HG03575 (cell line): ENCODE results near the gene OR4D1.

Experiments
- ATAC-seq: cut with Tn5 transposase; IDR thresholded peaks from one replicate; pipeline ENCODE4 v1.9.1; 2021; ENCODE audit not compliant: unreplicated experiment, insufficient number of reproducible peaks, low FRiP score; ENCODE audit errors: extremely low read depth

OR4D1 gene

DNA sequence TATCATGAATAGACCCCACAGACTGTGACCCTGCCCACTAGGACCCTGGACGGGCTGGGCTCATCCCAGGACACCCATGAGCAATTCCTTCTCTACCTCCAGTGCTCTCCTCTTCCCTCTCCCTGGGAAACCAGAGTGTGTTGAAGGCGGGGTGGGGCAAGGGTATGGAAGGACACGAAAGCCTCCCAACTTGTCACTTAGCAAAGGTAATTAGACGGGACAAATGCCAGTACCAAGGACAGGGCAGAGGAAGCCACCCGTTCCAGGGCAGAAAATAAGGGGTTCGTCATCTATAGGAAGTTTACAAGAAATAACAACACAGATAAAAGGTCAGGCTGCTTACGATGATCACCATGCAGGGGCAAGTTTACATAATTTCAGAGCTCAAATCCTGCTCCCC lies 39.5 kb downstream of the OR4D1 start:
- ATAC-seq: no peak

GRCh38 chr17:58189436-58190146 lies 41.4 kb downstream of the OR4D1 start:
- ATAC-seq: no peak

GRCh38 chr17:58191241-58191896 lies 43.2 kb downstream of the OR4D1 start:
- ATAC-seq: no peak

GRCh38 chr17:58192612-58193011 lies 44.4 kb downstream of the OR4D1 start, which contains the start of gene EPX:
EPX (plus strand) TSS chr17:58192726; CDS start chr17:58192847, 121 bp downstream.
- ATAC-seq: no peak

- ATAC-seq: no peak
Observed at GRCh38 chr17:58193641-58194255, 45.6 kb downstream of the OR4D1 start.

DNA sequence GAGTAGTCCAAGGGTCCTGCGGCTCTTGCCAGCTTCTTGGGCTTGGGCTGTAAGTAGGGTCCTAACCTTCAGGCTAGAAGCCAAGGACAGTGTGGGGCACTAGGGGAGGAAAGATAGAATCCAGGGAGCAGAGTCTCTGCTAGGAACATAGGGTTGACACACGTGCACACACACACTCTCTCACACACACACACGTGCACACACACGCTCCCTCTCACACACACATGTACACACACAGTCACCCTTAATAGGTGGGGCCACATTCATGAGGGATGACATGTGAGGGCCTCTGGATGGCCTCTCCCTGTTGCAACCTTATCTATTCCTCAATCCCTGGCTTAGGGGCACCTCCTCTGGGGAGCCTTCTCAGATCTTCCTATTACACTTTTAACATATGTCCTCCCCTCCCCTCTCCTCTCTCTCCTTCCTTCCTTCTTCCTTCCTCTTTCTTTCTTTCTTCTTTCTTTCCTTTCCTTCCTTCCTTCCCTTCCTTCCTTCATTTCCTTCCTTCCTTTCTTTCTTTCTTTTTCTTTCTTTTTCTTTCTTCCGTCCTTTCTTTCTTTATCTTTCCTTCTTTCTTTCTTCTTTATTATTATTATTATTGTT lies 47.4 kb downstream of the OR4D1 start:
- no peak for ATAC-seq

- no peak for ATAC-seq
Observed at GRCh38 chr17:58196610-58197009, 48.4 kb downstream of the OR4D1 start.

GRCh38 chr17:58200024-58200633 lies 51.9 kb downstream of the OR4D1 start:
- no peak for ATAC-seq

DNA sequence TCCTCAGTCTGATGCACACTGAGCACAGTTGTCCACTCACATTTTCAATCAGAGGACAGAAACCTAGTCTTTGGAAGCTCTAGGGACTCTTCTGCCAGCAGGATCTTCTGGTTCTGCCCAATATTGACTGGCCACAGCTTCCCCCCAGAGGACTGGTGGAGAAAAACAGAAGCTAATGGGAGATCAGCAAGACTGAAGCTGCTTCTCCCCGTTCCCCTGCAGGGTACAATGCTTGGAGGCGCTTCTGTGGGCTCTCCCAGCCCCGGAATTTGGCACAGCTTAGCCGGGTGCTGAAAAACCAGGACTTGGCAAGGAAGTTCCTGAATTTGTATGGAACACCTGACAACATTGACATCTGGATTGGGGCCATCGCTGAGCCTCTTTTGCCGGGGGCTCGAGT lies 54.7 kb downstream of the OR4D1 start:
- no peak for ATAC-seq

DNA sequence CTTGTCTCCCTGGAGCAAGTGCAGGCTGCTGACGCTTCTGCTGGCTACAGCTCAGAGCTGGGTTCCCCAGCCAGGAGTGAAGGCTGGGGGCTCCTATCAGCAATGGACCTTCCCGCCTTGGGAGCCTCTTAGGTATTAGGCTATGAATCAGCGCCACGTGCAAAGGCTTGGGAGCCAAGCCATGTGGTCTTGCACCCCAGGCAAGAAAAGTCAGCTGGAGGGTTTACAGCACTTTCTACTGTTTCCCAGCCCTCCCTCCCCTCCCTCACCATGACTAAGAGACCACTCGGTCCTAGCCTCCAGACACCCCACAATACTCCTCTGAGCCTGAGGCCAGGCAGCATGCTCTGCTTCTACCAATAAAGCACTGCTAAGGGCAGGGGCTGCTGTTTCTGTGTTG lies 56.6 kb downstream of the OR4D1 start:
- ATAC-seq: no peak

GRCh38 chr17:58205936-58206335 lies 57.8 kb downstream of the OR4D1 start:
- ATAC-seq: no peak

DNA sequence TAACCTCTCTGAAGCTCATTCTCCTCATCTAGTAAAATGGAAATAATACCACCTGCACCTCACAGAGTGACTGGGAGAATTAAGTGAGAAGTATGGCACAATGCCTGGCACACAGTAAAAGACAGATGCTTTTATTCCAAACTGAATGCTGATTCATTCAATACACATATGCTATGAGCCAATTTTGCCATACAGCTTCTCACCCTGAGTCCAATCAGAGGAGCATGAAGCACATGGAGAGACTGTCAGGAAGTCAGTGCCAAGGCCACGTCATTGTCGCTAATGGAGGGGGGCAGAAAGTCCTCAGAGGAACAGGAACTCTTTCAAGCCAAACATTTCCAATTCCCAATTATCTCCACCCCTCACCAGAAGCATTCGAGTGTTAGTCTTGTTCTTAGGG lies 59.3 kb downstream of the OR4D1 start:
- no peak for ATAC-seq

DNA sequence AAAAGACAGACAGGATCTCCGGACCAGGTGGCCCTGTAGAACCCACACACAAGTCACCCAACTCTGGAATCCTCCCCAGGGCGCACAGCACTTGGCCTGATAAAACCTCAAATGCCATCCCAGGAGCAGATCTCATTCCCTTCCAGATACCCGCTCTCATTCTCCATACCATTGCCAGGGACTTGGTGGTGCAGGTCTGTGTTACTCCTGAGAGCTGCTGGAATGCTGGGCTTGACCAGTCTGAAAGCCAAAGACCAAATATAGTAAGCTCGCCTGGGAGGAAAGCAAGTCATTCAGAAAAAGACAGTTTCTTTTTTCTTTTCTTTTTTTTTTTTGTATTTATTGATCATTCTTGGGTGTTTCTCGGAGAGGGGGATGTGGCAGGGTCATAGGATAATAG lies 60.2 kb downstream of the OR4D1 start:
- no peak for ATAC-seq
